ENCODE data around the gene PRICKLE4.

PRICKLE4 gene, protein sequence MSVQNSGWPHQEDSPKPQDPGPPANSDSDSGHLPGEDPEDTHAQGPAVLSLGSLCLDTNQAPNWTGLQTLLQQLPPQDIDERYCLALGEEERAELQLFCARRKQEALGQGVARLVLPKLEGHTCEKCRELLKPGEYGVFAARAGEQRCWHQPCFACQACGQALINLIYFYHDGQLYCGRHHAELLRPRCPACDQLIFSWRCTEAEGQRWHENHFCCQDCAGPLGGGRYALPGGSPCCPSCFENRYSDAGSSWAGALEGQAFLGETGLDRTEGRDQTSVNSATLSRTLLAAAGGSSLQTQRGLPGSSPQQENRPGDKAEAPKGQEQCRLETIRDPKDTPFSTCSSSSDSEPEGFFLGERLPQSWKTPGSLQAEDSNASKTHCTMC

DNA sequence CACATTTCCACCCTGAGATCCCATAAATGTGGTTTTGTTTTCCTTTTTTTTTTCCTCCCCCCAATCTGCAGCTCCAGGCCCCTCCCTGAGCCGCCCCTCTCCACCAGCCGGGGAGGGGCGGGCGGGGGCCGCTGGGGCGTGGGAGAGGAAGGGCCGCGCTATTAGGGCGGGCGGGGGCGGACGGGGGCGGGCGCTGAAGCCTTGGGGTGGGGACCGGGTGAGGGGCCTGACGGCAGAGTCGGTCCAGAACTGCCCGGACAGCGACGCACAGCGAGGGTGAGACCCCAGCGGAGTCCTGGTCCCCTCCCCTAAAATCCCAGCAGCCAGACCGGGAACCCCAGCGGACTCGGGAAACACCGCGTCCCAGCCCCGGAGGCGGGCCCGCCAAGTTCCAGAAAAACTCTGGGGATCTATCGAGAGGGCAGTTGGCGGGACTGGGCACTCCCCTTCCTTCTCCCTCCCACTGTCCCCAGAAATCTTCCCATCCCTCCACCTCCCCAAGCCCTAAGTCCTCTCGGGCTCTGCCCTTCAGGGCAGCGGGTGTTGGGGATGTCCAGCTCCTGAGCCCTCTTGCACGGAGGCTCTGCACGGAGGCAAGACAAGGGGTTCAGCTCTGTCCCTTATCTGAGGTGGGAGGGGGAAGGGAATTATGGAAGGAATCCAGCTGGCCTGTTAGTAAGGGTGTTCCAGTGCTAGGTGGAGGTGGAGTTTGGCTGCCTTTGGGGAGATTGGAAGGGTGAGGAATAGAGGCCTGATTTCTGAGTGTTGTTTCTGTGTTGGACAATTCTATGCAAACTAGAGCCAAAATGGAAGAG, at the start of gene PRICKLE4:
PRICKLE4 (plus strand) TSS at position 232 of the 815 bp plus-strand sequence. CDS start 2,692 bp downstream, outside the sequence.
- in situ Hi-C loops (cut with HindIII; ENCODE audit: low sequenced_read_pairs), result loop anchor here (25.0 kb wide), 1 partner anchor 257 kb away; no protein-coding TSS in a partner anchor

DNA sequence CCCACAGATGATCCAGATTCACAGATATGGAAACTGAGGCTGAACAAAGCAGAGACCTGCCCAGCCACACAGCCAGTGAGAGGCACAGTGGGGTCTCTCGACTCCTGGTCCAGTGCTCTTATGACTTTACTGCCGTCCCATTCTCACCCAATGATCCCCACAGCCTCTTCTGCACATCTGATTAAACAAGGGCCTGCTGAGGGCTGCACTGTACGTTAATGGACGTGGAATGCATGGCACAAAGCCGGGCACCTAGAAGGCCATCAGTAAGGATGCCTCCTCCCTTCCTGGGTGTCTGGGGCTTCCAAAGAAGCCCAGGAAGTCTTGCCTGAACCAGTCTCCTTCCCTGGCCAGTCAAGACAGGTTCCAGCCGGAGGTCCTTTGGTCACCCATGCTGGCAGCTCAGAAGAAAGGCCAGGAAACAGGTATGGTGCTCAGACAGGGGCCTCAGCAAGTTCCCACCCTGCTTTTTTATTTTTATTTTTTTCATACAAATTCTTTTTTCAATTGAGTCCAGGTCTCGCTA, 49.0 kb upstream of the PRICKLE4 start:
- in situ Hi-C loops (cut with HindIII; ENCODE audit: low sequenced_read_pairs), result no loop called here

DNA sequence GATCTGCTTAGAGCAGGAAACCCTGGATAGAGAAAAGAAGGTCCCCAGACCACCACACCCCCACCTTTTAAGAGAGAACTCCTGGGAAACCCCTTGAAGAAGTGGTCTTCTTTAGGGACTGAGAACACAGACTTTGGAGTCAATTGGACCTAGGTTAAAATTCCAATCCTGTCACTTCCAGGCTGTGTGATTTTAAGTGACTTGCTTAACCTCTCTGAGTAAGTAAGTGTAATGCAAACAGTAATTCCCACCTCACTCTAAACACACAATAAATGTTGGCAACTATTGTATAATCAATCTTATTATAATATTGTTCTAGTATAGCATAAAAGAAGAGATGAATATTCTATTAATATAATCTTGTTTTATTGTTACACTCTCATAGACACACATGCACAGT, 48.4 kb upstream of the PRICKLE4 start:
- in situ Hi-C loops (cut with HindIII; ENCODE audit: low sequenced_read_pairs), result no loop called here

DNA sequence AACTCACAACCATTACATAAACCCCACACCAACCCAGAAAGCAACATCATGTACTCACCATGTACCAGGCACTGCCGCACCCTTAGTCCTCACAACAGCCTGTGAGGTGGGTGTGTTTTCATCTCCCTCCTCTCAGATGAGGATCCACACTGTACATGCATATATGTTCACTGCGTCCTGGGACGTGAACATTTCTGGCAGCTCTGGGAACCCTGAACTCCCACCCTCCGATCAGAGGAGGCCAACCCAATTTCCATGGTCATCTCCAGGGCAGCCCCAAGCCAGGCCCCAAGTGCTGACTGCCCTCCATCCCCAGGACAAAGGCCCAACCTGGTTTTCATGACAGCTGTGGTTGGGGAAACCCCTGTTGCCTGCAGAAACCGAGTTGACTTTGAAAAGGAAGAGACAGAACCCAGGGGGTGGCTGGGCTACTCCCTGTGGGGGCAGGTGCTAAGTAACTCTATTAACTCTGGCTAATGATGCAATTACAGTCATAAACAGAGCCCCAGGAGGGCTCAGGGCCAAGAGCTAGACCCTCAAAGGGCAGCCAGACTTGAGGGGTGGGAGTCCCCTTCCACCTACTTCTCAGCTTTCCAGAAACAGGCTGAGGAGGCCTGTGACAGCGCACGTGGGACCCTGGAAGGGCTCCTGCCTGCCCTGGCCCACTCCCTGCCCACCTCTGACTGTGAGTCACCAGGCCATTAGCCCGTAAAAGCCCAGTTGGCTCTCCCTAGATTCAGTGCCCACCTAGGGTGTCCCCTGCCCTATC, 47.8 kb upstream of the PRICKLE4 start:
- in situ Hi-C loops (cut with HindIII; ENCODE audit: low sequenced_read_pairs), result no loop called here

DNA sequence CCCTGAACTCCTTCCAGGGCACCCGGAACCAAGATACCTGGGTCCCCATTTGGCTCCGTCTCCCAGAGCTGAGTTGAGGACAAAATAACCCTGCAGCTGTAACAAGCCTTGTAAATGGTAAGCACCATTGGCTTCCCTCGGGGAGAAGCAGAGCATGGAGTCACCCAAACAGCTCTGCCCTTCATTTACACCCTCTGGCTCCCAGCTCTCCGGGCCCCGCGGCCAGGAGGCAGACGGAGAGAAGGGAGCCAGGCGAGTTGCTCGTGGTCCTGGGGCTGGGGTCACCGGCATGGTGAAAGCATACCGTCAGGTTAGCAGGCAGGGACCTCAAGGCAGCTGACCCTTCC, 47.2 kb upstream of the PRICKLE4 start:
- in situ Hi-C loops (cut with HindIII; ENCODE audit: low sequenced_read_pairs), result no loop called here

DNA sequence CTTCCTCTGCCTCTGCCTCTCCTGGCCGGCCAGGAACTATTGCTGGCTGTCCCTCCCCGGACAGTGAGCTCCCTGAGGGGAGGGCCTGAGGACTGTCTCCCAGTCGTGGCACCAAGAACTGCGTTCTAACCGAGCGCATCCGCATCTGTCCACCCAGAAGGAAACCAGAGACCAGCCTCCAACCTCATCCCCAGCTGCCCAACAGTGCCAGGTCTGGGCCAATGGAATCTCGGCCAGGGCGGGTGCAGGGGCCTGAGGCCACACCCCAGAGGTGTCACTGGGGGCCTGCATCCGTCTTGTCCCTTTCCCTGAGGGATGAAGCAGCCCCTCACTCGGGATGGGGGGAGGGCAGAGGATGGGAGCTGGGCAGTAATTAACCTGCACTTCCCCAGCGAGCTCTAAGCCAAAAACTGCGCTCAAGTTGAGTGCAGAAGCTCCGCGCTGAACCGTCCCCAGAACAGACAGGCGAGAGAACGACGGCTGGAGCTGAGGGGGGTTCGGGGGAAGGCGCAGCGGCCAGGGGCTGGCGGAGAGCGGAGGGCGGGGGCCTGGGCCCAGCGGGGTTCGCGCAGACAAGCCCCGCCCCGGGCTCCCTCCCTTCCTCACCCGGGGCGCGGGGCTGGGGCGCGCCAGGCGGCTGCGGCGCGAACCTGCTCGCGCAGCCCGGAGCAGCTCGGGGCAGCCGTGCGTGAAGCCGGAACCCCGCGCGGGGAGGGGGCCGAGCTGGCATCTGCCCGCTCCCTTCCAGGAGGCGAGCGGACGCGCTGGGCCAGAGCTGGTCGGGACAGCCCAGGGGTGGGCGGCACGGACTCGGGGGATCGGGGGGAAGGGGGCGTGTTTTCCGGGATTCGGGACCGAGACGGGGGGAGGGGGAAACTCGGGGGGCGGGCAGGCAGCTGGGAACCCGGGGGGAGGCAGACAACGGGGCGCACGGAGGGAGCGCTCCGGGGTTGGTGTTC, 46.6 kb upstream of the PRICKLE4 start:
- in situ Hi-C loops (cut with HindIII; ENCODE audit: low sequenced_read_pairs), result no loop called here

DNA sequence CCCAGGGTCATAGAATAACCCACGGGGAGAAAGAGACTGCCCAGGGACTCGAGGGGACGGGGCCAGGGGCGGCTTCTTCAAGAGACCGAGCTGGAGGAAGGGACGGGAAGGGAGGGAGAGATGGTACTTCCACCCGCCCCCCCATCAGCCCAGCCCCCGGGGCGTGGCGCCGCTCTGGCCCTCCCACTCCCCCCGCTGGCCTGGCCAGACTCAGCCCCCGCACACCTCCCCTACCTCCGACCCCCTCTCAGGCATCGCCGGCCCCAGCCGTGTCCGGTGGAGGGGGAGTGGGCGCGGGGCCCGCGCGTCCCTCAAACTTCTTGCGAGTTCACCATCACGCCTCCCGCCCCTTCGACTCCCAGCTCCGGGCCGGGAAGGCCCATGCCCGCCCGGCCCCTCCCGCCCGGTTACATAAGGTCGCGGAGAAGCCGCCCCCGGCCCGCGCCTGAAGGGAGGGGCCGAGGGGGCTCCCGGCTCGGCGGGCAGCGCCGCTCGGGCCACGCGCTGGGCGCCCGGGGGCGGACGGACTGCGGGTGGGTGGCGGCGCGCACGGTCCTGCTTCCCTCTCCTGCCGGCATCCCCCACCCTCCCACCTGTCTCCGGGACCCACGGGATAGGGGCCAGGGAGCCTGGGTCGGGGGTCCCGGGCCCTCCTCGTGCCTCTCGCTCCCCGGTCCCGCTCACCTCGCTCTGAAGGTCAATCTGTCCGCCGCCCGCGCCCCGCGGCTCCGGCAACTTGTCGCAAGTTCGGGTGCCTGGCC, 45.7 kb upstream of the PRICKLE4 start:
- in situ Hi-C loops (cut with HindIII; ENCODE audit: low sequenced_read_pairs), result no loop called here

DNA sequence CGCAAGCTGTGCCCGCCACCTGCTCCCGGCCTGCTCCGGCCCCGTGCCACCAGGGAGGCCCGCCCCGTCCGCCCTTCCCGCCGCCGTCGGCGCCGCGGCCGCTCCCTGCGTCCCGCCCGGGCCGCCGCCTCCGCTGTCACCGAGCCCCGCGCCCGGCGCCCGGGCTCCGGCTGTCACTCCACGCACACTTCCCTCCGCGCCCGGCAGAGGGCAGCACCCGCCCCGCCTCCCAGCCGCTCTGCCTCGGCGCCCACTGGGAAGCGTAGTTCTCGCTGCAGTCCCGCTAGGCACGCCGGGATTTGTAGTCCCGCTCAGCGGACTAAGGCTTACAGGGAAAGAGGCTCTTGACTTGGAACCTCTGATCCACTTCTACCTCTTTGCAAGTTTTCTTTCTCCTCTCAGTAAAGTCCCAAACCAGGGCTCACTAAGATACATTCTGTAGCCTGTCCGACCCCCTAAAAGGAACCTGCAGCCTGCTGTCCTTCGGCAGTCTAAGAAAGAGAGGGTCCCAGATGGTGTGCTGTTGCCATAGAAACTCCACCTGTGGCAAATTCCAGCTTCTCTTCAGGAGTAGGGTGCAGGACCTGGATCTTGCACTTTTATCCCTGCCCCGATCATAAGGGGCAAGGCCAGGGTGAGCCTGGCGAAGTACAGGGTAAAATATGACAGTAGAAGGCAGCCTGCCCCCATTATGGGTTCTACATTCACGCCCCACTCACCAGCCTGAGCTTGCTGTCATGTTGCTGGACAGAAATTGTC, 45.0 kb upstream of the PRICKLE4 start, which contains the start of gene TFEB:
TFEB (minus strand) TSS at position 182 of the 759 bp plus-strand sequence. CDS start 44,395 bp downstream, outside the sequence.
- in situ Hi-C loops (cut with HindIII; ENCODE audit: low sequenced_read_pairs), result no loop called here

DNA sequence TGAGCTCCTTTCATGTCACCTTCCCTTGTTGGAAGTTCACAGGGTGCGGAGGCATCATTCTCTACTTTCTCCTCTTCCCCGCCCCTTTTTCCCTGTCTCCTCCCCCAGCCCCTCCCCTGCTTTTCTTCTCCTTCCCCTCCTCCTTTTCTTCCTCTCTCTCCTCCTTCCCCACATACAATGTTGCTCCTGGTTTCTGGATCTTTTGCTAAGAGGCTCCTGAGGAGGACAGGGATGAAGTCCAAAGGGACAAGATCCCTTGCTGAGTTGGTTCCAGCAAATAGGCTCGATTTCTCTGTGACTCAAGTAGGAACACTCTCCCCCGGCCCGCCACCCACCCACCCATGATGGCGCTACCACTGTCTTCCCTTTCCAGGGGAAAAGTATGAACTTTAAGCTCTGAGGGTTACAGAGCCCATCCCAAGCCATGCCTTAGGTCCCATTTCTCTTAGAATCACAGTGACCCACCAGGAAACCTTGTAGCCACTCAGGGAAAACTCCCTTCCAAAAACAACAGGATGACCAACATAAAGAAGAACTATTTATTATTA, 44.3 kb upstream of the PRICKLE4 start:
- in situ Hi-C loops (cut with HindIII; ENCODE audit: low sequenced_read_pairs), result no loop called here

DNA sequence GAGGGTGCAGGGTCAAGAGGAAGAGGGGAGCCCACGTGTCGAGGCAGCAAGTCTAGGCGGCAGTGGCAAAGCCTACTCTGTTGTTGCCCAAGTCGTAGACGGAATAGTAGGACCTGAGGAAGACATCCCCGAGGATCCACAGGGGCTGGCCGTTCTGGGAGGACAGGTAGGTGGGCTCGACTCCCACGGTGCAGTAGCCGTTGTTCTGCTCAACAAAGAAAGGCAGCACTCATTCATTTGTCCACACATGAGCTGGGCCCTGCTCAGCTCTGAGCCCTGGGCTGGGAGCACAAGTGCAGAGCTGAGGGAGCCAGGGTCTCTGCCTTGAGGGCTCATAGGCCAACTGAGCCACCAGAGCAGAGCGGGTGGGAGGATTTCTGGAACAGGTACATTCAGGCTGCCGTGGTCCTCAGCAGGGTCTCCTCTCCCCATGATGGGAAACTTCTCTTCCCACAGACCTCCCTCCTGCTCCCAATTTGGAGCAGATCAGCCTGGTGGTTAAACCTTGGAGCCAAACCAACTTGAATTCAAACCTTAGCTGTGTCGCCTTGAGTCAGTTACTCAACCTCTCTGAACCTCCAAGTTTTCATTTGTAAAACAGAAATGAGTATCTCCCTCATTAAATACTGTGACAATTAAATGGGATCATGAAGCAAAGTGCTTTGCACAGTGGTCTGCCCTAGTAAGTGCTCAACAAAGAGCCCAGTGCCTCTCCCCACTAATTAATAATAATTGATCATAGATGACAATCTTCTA, 43.6 kb upstream of the PRICKLE4 start:
- in situ Hi-C loops (cut with HindIII; ENCODE audit: low sequenced_read_pairs), result no loop called here

DNA sequence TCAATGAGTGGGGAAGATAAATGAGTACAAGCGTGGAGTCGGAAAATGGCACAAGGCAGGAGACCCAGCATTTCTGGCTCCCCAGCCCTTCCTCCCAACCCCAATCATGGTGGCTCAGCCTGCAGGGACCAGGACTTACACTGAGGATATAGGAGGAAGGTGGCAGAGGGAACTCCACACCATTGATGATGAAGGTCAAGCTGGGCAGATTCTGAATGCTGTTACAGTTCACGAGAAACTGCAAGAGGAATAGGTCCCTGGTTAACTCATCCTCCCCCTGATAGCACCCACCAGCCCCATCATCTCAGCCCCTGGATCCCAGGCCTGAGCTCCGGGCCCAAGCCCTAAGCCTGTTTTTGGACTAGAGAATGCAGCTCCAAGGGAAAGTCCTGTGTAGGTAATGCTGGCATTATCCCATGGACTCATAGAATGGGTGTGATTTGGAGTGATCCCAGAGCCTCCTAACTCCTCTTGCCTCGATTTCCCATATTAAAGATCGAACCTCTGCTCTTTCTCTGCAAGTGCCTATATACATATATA, 42.9 kb upstream of the PRICKLE4 start:
- in situ Hi-C loops (cut with HindIII; ENCODE audit: low sequenced_read_pairs), result no loop called here

DNA sequence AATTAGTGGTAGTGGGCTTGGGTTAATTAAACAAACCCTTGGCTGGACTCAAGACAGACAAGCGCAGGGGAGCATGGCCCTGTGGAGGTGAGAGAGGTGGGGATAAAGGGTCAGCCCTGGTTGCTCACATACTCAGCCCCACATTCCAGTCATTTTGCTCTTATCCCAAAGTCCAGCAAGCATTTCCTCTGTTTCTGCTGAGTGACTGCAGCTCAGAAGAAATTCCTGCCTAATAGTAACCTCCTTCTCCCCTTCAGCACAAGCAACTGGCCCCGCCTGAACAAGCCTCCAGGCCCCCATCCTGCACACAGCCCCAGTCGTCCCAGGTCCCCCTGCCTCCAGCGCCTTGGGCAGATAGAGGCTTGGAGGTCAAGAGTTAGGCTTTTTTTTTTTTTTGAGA, 41.5 kb upstream of the PRICKLE4 start:
- in situ Hi-C loops (cut with HindIII; ENCODE audit: low sequenced_read_pairs), result no loop called here

DNA sequence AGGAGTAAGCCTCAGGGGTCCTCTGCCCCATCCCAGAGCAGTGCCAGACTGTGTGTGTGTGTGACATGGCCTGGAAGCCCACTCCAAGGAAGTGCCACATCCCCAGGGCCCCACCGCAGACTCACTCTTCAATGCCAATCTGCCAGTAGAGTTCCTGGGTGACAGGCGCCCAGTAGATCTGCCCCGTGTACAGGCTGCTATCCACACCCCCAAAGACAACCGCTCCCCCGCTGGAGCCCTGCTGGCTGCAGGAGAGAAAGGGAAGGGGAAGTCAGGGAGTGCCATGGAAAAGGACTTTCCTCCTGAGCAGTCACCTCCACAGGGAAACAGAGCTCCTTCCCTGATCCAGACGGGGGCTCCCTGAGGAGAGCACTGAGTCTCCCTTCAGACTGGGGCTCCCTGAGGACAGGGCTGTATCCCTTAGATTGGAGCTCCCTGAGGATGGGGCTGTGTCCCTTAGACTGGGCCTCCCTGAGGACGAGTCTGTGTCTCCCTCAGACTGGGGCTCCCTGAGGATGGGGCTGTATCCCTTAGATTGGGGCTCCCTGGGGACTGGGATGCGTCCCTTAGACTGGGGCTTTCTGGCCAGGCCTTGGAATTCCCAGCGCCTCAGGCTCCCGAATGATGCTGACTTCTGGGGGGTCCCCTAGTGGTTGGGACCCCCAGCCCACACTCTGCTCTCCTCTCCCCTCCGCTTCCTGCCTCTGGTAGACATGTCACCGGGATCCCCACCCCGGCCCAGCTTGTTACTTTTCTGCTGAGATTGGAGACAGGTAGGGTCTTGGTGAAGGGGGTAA, 40.0 kb upstream of the PRICKLE4 start:
- in situ Hi-C loops (cut with HindIII; ENCODE audit: low sequenced_read_pairs), result no loop called here

DNA sequence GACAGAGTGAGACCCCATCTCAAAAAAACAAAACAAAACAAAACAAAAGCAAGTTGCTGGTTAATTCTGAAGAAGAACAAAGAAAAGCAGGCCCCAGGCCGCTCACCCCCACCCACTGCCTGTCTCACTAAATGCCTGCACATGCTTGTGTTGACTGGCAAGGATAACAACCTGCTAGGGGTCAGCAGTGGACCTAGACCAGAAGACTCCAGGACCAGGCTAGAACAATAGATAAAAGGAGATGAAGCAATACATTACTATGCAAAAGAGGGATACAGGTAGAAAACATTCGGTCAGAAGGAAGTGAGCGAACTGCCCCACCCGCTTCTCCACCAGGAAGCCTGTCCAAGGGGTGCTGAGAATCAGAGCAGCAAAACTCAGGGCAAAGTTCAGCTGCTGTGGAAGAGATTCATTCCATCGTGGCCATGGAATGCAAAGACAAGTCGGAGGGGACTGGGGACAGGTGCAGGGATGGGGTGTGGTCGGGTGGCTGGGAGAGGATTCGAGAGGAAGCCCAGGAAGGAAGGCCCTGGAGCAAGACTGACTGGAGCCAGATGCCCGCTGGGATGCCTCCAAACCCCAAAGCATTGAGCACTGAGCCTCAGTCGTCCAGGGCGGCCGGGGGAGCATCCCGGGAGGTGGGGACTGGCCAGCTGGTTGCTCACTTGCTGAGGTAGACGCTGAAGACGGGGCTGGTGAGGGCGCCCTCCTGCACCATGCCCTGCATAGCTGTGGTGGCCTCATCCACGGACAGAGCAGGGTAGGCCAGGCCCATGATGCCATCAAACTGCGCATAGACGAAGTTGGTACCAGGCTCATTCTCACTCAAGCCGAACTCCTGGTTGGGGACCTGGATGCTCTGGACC, 38.7 kb upstream of the PRICKLE4 start:
- in situ Hi-C loops (cut with HindIII; ENCODE audit: low sequenced_read_pairs), result no loop called here
